ENCODE data around the gene CLASP1. TPM values are rescaled to one million over a fixed set of nuclear protein-coding genes. Genes with fewer than 3 reads are reported as not detected.
"Not testable (repeated sequence)": the region's sequence is repeated elsewhere in the genome, so short reads cannot be mapped to it uniquely, and the experiment has no call there.

CLASP1 gene
- total RNA-seq, 2 donors from 2014 or later, result 87.0 to 88.3 TPM

DNA sequence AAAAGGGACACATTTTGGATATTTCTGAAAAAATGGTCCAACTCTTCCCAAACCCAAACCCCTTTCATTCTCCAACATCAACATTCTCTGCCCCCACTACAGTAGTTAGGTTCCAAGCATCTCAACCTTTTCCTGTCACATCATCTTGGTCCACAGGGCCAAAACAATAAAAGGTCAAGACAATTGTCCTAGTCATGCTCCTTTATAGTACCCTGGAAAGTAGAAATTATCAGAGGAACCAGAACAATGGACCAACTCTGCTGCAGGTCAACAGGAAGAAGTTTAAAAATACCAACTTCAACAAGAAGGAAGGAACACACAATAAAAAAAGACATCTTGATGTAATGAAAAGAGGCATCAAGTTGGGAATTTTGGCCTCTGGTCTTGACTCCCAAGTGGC, 36.1 kb downstream of the CLASP1 start:
- Mint-ChIP-seq H3K27ac (no peak overlapping the region), H3K4me1 (peaks cover 7% of the 10 kb centered on the region), H3K9me3 (no peaks in the 10 kb centered on the region), H3K27me3 (ENCODE audit: insufficient read depth) (no peaks in the 10 kb centered on the region), H3K36me3 (ENCODE audit: low read depth) (peaks cover 18% of the 10 kb centered on the region), H3K4me3 (no peak overlapping the region)
- H3K4me1 ChIP-seq (ENCODE audit: control insufficient read depth, insufficient read depth, low read length), result peaks cover 4% of the 10 kb centered on the region
- no peak overlapping the region for H3K4me3 ChIP-seq (ENCODE audit: low read length)
- H3K36me3 ChIP-seq (ENCODE audit: control insufficient read depth, insufficient read depth, low read length), result no peaks in the 10 kb centered on the region
- H3K27me3 ChIP-seq (ENCODE audit: control insufficient read depth, insufficient read depth, low read length, poor library complexity, severe bottlenecking), result no peaks in the 10 kb centered on the region
- H3K27ac ChIP-seq (ENCODE audit: low read depth, low read length), result no peak overlapping the region
- H3K9me3 ChIP-seq (ENCODE audit: control insufficient read depth, low read length), result no peaks in the 10 kb centered on the region
- TF ChIP-seq, protein P1, sequence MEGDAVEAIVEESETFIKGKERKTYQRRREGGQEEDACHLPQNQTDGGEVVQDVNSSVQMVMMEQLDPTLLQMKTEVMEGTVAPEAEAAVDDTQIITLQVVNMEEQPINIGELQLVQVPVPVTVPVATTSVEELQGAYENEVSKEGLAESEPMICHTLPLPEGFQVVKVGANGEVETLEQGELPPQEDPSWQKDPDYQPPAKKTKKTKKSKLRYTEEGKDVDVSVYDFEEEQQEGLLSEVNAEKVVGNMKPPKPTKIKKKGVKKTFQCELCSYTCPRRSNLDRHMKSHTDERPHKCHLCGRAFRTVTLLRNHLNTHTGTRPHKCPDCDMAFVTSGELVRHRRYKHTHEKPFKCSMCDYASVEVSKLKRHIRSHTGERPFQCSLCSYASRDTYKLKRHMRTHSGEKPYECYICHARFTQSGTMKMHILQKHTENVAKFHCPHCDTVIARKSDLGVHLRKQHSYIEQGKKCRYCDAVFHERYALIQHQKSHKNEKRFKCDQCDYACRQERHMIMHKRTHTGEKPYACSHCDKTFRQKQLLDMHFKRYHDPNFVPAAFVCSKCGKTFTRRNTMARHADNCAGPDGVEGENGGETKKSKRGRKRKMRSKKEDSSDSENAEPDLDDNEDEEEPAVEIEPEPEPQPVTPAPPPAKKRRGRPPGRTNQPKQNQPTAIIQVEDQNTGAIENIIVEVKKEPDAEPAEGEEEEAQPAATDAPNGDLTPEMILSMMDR (conservative IDR thresholded peaks at IDR 0.05), result no peak
- H3K9ac ChIP-seq (ENCODE audit: extremely low read depth, low read length, poor library complexity, severe bottlenecking), result no peak overlapping the region
- no peak for DNase-seq

DNA sequence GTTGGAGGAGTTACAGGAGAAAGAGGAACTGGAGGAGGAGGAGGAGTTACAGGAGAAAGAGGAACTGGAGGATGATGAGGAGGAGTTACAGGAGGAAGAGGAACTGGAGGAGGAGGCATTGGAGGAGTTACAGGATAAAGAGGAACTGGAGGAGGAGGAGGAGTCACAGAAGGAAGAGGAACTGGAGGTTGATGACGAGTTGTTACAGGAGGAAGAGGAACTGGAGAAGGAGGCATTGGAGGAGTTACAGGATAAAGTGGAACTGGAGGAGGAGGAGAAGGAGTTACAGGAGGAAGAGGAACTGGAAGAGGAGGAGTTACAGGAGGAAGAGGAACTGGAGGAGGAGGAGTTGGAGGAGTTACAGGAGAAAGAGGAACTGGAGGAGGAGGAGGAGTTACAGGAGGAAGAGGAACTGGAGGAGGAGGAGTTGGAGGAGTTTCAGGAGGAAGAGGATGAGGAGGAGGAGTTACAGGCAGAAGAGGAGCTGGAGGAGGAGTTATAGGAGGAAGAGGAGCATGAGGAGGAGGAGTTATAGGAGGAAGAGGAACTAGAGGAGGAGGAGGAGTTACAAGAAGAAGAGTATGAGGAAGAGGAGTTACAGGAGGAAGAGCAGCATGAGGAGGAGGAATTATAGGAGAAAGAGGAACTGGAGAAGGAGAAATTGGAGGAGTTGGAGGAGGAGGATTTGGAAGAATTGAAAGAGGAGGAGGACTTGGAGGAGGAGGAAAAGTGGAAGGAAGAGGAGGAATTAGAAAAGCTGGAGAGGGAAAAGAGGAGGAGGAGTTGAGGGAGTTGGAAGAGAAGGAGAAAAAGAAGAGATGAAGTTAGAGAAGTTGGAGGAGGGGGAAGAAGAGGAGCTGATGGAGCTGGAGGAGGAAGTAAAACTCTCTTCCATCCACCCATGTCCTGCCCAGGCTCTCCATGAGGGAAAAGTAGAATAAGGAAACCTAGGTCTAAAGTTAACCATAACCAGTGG, 37.2 kb downstream of the CLASP1 start:
- H3K36me3 ChIP-seq (ENCODE audit: control insufficient read depth, insufficient read depth, low read length), result no peaks in the 10 kb centered on the region
- no peaks in the 10 kb centered on the region for H3K27me3 Mint-ChIP-seq (ENCODE audit: insufficient read depth)
- H3K9me3 ChIP-seq (ENCODE audit: control insufficient read depth, low read length), result no peaks in the 10 kb centered on the region
- H3K4me3 Mint-ChIP-seq, result no peak overlapping the region
- no peak overlapping the region for H3K9ac ChIP-seq (ENCODE audit: extremely low read depth, low read length, poor library complexity, severe bottlenecking)
- no peak for DNase-seq
- no peak overlapping the region for H3K27ac ChIP-seq (ENCODE audit: low read depth, low read length)
- no peak overlapping the region for H3K27ac Mint-ChIP-seq
- H3K4me3 ChIP-seq (ENCODE audit: low read length), result no peak overlapping the region
- 79 to 93% methylated on average over 1 of the region's 1 CpG for WGBS, 2 experiments (ENCODE audit: insufficient coverage in 1 of 2, insufficient read length in 1 of 2)
- TF ChIP-seq, protein P1 (conservative IDR thresholded peaks at IDR 0.05), result no peak
- H3K4me1 ChIP-seq (ENCODE audit: control insufficient read depth, insufficient read depth, low read length), result peaks cover 4% of the 10 kb centered on the region
- peaks cover 7% of the 10 kb centered on the region for H3K4me1 Mint-ChIP-seq
- H3K27me3 ChIP-seq (ENCODE audit: control insufficient read depth, insufficient read depth, low read length, poor library complexity, severe bottlenecking), result no peaks in the 10 kb centered on the region
- H3K36me3 Mint-ChIP-seq (ENCODE audit: low read depth), result peaks cover 22% of the 10 kb centered on the region
- H3K9me3 Mint-ChIP-seq, result no peaks in the 10 kb centered on the region

DNA sequence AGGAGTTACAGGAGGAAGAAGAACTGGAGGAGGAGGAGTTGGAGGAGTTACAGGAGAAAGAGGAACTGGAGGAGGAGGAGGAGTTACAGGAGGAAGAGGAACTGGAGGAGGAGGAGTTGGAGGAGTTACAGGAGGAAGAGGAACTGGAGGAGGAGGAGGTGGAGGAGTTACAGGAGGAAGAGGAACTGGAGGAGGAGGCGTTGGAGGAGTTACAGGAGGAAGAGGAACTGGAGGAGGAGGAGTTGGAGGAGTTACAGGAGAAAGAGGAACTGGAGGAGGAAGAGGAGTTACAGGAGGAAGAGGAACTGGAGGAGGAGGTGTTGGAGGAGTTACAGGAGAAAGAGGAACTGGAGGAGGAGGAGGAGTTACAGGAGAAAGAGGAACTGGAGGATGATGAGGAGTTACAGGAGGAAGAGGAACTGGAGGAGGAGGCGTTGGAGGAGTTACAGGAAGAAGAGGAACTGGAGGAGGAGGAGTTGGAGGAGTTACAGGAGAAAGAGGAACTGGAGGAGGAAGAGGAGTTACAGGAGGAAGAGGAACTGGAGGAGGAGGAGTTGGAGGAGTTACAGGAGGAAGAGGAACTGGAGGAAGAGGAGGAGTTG, 38.1 kb downstream of the CLASP1 start:
- H3K9me3 Mint-ChIP-seq; H3K4me1 ChIP-seq (ENCODE audit: control insufficient read depth, insufficient read depth, low read length); DNase-seq; H3K36me3 ChIP-seq (ENCODE audit: control insufficient read depth, insufficient read depth, low read length); H3K9me3 ChIP-seq (ENCODE audit: control insufficient read depth, low read length); H3K27me3 Mint-ChIP-seq (ENCODE audit: insufficient read depth); H3K27me3 ChIP-seq (ENCODE audit: control insufficient read depth, insufficient read depth, low read length, poor library complexity, severe bottlenecking); H3K27ac Mint-ChIP-seq; H3K4me3 Mint-ChIP-seq; H3K9ac ChIP-seq (ENCODE audit: extremely low read depth, low read length, poor library complexity, severe bottlenecking); H3K4me3 ChIP-seq (ENCODE audit: low read length); H3K4me1 Mint-ChIP-seq; H3K27ac ChIP-seq (ENCODE audit: low read depth, low read length): not testable (repeated sequence)
- H3K36me3 Mint-ChIP-seq (ENCODE audit: low read depth), result peaks cover 23% of the 10 kb centered on the region
- 93 to 94% methylated on average over 2 of the region's 2 CpGs for WGBS, 2 experiments (ENCODE audit: insufficient coverage in 1 of 2, insufficient read length in 1 of 2)

DNA sequence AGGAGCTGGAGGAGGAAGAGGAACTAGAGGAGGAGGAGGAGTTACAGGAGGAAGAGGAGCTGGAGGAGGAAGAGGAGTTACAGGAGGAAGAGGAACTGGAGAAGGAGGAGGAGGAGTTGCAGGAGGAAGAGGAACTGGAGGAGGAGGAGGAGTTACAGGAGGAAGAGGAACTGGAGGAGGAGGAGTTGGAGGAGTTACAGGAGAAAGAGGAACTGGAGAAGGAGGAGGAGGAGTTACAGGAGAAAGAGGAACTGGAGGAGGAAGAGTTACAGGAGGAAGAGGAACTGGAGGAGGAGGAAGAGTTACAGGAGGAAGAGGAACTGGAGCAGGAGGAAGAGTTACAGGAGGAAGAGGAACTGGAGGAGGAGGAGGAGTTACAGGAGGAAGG, 38.8 kb downstream of the CLASP1 start:
- H3K9ac ChIP-seq (ENCODE audit: extremely low read depth, low read length, poor library complexity, severe bottlenecking); H3K27me3 ChIP-seq (ENCODE audit: control insufficient read depth, insufficient read depth, low read length, poor library complexity, severe bottlenecking); H3K27ac ChIP-seq (ENCODE audit: low read depth, low read length); H3K9me3 ChIP-seq (ENCODE audit: control insufficient read depth, low read length); H3K9me3 Mint-ChIP-seq; DNase-seq; H3K4me3 ChIP-seq (ENCODE audit: low read length); H3K4me1 Mint-ChIP-seq; H3K36me3 ChIP-seq (ENCODE audit: control insufficient read depth, insufficient read depth, low read length); H3K27me3 Mint-ChIP-seq (ENCODE audit: insufficient read depth); H3K4me3 Mint-ChIP-seq; H3K4me1 ChIP-seq (ENCODE audit: control insufficient read depth, insufficient read depth, low read length); H3K27ac Mint-ChIP-seq: not testable (repeated sequence)
- peaks cover 28% of the 10 kb centered on the region for H3K36me3 Mint-ChIP-seq (ENCODE audit: low read depth)
